ENCODE results near the gene ROPN1L.
"Not testable (repeated sequence)": the region's sequence is repeated elsewhere in the genome, so short reads cannot be mapped to it uniquely, and the experiment has no call there.

Gene ROPN1L

DNA sequence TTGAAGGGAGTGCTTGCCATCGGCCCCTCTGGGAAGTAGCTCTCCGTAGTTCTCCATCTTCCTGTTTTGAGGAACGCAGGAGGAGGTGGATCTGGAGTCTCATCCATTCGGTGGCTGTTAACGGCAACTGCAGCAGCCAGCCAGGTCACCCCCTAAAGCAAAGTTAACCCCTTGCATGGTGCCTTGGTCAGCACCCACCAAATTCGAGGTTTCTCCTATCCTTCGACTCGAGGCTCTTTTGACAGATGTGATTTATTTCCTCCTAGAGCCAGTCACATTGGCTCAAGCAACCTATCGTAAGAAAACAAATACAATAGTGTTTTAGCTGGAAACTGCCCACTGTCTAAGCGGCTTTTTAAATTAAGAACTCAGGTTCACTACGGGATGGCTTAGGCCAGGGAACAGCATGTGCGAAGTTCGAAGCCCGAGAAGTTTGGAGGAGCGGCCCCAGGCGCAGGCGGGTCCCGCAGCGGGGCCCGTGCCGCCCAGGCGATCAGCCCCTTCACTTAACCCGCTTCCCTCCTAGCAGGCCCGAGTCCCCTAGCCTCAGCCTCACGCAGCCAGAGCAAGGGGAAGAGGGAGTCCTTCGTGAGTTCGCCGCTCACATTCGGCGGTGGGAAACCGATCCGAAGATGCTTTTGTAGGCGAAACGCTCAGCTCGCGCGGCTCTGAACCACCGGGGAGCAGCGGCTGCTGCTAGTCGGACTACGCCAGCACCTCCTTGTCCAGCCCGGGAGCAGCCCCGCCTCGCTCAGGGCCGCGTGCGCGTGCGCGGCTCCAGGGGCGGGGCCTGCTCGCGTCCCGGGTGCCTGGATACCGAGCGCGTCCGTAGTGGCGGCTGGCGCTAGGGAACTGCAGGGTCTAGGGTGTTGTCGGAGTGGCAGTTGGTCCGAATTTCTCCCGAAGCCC, at the start of gene ROPN1L:
Gene ROPN1L (plus strand): TSS at position 797 of the 909 bp plus-strand sequence. CDS start 289 bp downstream, outside the sequence.
- DNase-seq, result peak; percentile 71

- not testable (repeated sequence) for DNase-seq
These were observed 48.9 kb upstream of the ROPN1L start for GRCh38 chr5:10392567-10393328.

DNA sequence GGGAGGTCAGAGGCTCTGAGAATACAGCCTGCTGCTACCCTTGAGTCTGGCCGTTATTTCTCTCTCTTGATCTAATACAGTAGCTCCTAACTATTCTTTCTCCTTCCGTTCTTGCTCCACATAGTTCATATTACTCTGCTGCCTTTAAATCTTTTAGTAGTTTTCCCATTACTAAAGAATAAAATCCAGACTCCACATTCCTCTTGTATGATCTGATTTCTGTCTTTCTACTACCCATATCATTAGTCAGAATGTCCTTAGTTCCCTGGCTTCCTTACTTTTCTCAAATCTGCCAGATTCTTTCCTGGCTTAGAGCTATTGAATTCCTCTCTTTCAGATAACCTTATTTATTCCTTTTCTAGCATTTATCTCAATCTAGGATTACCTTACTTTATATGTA, 48.2 kb upstream of the ROPN1L start:
- DNase-seq, result no peak

GRCh38 chr5:10396552-10396951, 45.1 kb upstream of the ROPN1L start:
- no peak for DNase-seq

DNA sequence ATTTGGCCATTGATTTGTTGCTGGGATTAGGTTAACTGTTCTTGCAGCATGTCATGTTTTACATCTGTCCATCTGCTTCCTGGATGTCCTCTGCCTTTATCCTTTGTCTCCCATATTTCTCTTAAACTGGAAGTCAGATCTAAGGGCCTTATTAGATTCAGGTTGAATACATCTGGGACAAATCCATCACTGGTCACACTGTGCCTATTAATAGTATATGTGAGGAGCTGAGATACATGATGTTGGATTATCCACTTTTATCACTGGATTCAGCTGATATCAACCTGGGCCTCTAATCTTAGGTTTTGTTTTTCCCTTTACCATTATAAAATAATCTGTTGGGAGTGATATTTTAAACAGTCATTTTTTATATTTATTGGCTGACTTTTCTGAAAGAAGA, 41.8 kb upstream of the ROPN1L start:
- DNase-seq, result no peak

- no peak for DNase-seq
These were observed 41.3 kb upstream of the ROPN1L start for GRCh38 chr5:10400411-10400810.

GRCh38 chr5:10400831-10401230, 40.8 kb upstream of the ROPN1L start:
- DNase-seq, result no peak

DNA sequence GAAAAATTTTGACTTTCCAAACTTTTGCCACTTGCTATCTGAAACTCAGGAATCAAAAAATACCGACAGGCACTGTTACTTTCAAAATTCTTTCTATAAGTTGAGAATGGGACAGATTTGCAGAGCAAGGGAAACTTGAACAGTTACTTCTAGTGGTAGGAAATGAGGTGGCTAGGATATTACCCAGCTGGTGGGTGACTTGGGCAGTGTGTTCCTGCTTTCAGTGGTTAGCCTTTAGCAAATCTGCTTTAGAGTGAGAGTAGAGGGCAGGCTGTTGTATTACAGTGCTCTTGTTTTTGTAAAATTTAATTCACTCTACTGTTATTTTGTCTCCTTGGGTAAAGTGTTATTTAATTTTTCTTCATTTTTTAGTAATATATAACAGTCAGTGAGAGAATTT, 40.2 kb upstream of the ROPN1L start:
- no peak for DNase-seq

DNA sequence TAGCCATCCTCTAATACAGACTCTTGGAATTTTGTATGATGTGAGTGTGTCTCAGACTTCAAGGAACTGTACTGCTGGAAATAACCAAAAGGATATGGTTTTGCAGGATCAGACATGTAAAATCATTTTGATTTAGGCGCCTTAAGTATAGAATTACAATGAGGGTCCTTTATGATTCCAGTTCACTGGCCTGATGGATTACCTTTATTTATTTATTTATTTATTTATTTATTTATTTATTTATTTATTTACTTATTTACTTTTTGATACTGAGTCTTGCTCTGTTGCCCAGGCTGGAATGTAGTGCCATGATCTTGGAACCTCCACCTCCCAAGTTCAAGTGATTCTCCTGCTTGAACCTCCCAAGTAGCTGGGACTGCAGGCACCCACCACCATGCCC, 37.9 kb upstream of the ROPN1L start:
- DNase-seq, result no peak

- DNase-seq, result no peak
These were observed 35.0 kb upstream of the ROPN1L start for GRCh38 chr5:10406651-10407050.

- DNase-seq, result no peak
These were observed 32.2 kb upstream of the ROPN1L start for GRCh38 chr5:10409504-10409903.

DNA sequence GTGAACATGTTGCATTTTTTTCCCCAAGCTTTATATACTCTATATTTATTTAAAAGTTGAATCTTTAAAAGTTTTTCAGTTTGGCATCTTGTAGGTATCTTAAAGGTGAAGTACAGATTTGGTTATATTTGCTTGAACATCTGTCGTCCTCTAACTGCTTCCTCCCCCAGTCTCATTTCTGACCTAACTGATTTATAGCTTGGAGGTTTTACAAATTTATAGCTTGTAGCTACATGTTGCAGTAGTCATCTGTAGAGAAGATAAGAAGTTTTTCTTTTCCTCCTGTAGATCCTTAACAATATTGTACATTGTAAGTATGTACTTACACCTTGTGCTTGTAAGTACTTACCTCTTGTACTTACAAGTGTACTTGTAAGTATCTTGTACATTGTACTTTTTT, 31.0 kb upstream of the ROPN1L start:
- no peak for DNase-seq

GRCh38 chr5:10411336-10411735, 30.3 kb upstream of the ROPN1L start:
- no peak for DNase-seq

- DNase-seq, result no peak
These were observed 24.8 kb upstream of the ROPN1L start for GRCh38 chr5:10416868-10417267.

- no peak for DNase-seq
These were observed 22.9 kb upstream of the ROPN1L start for GRCh38 chr5:10418654-10419345.

DNA sequence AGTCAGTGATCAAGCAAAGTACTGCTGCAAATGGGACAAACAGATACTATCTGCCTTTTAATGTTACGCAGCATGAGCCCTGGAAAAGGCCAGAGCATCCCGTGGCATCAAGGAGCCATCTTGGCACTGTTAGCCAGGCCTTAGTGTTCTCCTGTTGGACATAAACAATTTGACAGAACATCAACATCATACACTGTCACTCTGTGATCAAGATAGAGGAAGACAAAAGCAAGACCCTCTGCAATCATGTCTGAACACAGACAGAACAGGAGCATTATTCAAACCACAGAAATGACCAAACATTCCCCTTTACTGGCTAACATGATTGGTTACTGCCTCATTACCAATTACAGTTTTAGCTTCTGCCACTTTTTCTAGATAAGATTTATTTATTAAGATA, 21.2 kb upstream of the ROPN1L start:
- no peak for DNase-seq

GRCh38 chr5:10420932-10421331, 20.7 kb upstream of the ROPN1L start:
- no peak for DNase-seq

GRCh38 chr5:10421896-10422691, 19.6 kb upstream of the ROPN1L start:
- DNase-seq, result no peak

DNA sequence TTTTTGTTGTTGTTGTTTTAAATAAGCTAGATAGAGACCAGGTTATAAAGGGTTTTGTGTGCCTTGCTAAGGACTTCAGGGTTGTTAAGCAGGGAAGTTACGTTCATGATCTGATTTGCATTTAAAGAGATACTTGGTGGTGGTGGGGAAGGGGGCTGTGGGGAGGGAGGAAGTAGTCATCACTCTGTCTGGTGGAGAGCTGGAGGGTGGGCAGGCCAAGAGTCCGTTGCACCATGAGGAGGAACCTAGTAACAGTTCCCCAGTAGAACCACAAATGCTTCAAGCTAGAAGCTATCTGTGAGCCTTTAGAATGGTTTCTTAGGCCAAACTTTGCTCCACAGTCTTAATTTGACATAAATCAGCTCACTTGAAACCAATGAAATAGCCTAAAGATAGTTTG, 18.7 kb upstream of the ROPN1L start:
- no peak for DNase-seq

GRCh38 chr5:10424124-10424731, 17.5 kb upstream of the ROPN1L start:
- no peak for DNase-seq

- DNase-seq, result no peak
These were observed 14.5 kb upstream of the ROPN1L start for GRCh38 chr5:10427201-10427600.

DNA sequence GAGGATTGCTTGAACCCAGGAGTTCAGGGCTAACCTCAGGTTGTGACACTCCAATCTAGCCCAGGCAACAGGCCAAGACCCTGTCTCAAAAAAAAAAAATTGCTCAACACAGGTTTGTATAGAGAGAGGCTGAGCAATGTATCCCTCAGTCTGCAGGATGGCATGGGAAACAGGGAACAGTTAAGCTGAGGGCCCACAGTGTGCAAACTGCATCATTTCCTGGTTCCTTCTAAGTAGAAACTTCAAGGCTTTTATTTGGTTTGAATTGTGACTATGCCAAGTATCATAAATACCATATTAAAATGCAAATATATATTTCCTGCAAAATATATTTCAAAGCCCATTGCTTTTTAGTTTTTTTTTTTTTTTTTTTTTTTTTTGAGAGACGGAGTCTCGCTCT, 13.7 kb upstream of the ROPN1L start:
- DNase-seq, result no peak
